Right lobe of liver (tissue), 6 donors: ENCODE results near the gene MYL12A. TPM values are rescaled to one million over a fixed set of nuclear protein-coding genes. Genes with fewer than 3 reads are reported as not detected.
A peak's percentile ranks its signal among the peaks of the same experiment; 100 is the strongest.
"Not testable (repeated sequence)": the region's sequence is repeated elsewhere in the genome, so short reads cannot be mapped to it uniquely, and the experiment has no call there.

Experiments used
- ATAC-seq, 4 donors: fragments of 200-7000 bp; cut with Tn5 transposase; one replicate each; pipeline ENCODE4 v1.9.1; 2020; ENCODE audit warnings: mild to moderate bottlenecking in 4 of 4, moderate library complexity in 4 of 4
- DNase-seq, 3 donors: peaks; one replicate each; pipeline ENCODE4 v3.0.0-alpha.2; 2020
- H3K27ac ChIP-seq, 3 donors: fragments of 200-600 bp; one replicate each; pipeline ENCODE4 v1.8.0; 2022
- H3K27me3 ChIP-seq, 2 donors: fragments of 200-600 bp; one replicate each; pipeline ENCODE4 v1.8.0; 2022
- H3K36me3 ChIP-seq, 4 donors: fragments of 200-600 bp; sonication (generic) in 1 of 4; one replicate each; pipeline versions ENCODE4 v1.5.1 to v1.8.0; 2017 to 2022; ENCODE audit warnings: control low read depth in 1 of 4
- H3K4me1 ChIP-seq, 4 donors: fragments of 200-600 bp; sonication (generic) in 1 of 4; one replicate each; pipeline versions ENCODE4 v1.5.1 to v1.8.0; 2017 to 2022; ENCODE audit warnings: control low read depth in 1 of 4
- H3K4me3 ChIP-seq, 3 donors: fragments of 200-600 bp; one replicate each; pipeline ENCODE4 v1.8.0; 2022
- H3K9me3 ChIP-seq, 4 donors: fragments of 200-600 bp; sonication (generic) in 1 of 4; one replicate each; pipeline versions ENCODE4 v1.5.1 to v1.8.0; 2017 to 2022; ENCODE audit warnings: control low read depth in 1 of 4
- POLR2A ChIP-seq: fragments of 450-650 bp; IDR thresholded peaks from one replicate; pipeline ENCODE4 v1.6.1; 2017; ENCODE audit warnings: antibody characterized with exemption, mild to moderate bottlenecking
- WGBS: methylation state at CpG from one replicate; pipeline ENCODE4 v1.1.6; 2018; ENCODE audit warnings: low coverage, low lambda C conversion rate; ENCODE audit not compliant: insufficient coverage; ENCODE audit errors: missing lambda C conversion rate; 5-methylcytosine and 5-hydroxymethylcytosine counted together
- intact Hi-C, 2 donors: fragments of 100-400 bp; cut with DNase I; formaldehyde crosslinking; loops; one replicate each; pipeline versions ENCODE4 v1.11.2 to v1.14.1; 2022
- total RNA-seq, 6 experiments: library from RNA; depleted of rRNA in 2 of 6; stranded (reverse); fragments of >200 nt in 2 of 6; fragmentation: NEBNext Ultra II Directional in 3 of 6; extraction: Animal tissue kit (Norgen Biotek cat#: 25700) in 3 of 6; gene quantifications; one replicate each; pipeline versions ENCODE4 v1.1.0 to v1.2.4, GENCODE V29; 2016 to 2023
- TF ChIP-seq, protein P1 (sequence below), 4 donors: fragments of 200-600 bp in 3 of 4; fragments of 450-650 bp in 1 of 4; IDR thresholded peaks; one replicate each; pipeline versions ENCODE4 v1.5.1 to v1.8.0; 2016 to 2022; ENCODE audit warnings: antibody characterized with exemption in 4 of 4, mild to moderate bottlenecking in 2 of 4
- donor health status: DM: no; HTN: yes; CAD: no.
- donor health status: DM: no; HTN: no; CAD: no.
- donor health status: DM: no; HTN: no; CAD: no.
- donor health status: DM: no; HTN: yes; CAD: no.
- donor health status: DM: no; HTN: yes; CAD: no.

MYL12A gene
- total RNA-seq, 6 experiments from 2014 or later: 82.1 to 309 (median 225) TPM

DNA sequence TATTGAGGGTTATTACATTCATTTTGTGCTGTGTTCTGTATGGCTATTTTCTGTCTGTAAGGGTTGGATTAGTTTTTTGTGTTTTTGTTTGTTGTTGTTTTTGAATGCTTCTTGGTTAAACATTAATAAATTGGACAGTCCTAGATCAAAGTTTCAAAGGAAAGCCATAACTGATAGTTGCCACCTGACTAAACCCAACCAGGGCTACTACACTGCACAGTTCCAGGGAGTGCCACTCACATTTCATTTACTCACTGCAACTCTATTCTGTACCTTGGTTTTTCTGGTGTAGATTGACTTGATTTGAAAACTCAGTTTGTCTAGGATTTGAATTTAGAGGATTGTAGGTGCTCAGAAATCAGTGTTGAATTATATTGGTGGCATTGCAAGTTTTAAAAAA lies 20.7 kb downstream of the MYL12A start:
- DNase-seq: no peak
- Histone ChIP-seq H3K4me1 (peaks cover 0 to 73% (median 19%) of the 10 kb centered on the region in 4 donors), H3K4me3 (no peak overlapping the region), H3K9me3 (no peaks in the 10 kb centered on the region), H3K27me3 (no peaks in the 10 kb centered on the region), H3K36me3 (peaks cover 0 to 7% (median 3%) of the 10 kb centered on the region in 4 donors), H3K27ac (peak overlapping the region in 1 of 3 donors; percentile 18)
- ATAC-seq: peak; percentile 34 to 72 (median 64)
- intact Hi-C loops: no loop called here
- TF ChIP-seq, protein P1, sequence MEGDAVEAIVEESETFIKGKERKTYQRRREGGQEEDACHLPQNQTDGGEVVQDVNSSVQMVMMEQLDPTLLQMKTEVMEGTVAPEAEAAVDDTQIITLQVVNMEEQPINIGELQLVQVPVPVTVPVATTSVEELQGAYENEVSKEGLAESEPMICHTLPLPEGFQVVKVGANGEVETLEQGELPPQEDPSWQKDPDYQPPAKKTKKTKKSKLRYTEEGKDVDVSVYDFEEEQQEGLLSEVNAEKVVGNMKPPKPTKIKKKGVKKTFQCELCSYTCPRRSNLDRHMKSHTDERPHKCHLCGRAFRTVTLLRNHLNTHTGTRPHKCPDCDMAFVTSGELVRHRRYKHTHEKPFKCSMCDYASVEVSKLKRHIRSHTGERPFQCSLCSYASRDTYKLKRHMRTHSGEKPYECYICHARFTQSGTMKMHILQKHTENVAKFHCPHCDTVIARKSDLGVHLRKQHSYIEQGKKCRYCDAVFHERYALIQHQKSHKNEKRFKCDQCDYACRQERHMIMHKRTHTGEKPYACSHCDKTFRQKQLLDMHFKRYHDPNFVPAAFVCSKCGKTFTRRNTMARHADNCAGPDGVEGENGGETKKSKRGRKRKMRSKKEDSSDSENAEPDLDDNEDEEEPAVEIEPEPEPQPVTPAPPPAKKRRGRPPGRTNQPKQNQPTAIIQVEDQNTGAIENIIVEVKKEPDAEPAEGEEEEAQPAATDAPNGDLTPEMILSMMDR (IDR thresholded peaks at IDR 0.05): no peak
- TF ChIP-seq POLR2A: no peak

- H3K4me1 ChIP-seq: peaks cover 0 to 62% (median 19%) of the 10 kb centered on the region in 4 donors
- intact Hi-C loops: no loop called here
- no peak for DNase-seq
- no peaks in the 10 kb centered on the region for H3K27me3 ChIP-seq
- no peaks in the 10 kb centered on the region for H3K9me3 ChIP-seq
- TF ChIP-seq, protein P1 (IDR thresholded peaks at IDR 0.05): no peak
- TF ChIP-seq POLR2A: no peak
- 66% methylated on average over 4 of the region's 4 CpGs for WGBS
- no peak for ATAC-seq
- peaks cover 0 to 17% (median 7%) of the 10 kb centered on the region in 4 donors for H3K36me3 ChIP-seq
- H3K27ac ChIP-seq: peak overlapping the region in 1 of 3 donors; percentile 18
- no peak overlapping the region for H3K4me3 ChIP-seq
These were observed 21.8 kb downstream of the MYL12A start for GRCh38 chr18:3269241-3269913.

DNA sequence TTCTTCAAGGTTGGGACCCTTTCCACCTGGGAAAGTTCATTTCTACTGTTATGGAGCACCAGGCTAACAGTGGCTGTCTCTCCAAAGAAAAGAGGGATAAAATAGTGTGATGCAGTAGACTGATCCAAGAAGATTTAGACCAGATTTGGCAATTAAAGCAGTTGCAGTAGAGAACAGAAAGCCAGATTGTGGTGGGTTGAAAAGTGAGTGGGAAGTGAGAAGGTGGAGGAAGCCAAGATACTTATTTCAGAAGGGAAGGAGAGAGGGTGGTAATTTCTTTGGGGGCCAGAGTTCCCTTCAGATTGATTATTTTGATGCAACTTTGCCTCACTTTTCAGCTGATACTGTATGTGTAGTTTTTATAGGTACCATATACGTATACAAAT lies 22.3 kb downstream of the MYL12A start:
- whole genome bisulfite sequencing: 86% methylated on average over 1 of the region's 1 CpG
- no peak overlapping the region for H3K4me3 ChIP-seq
- H3K27me3 ChIP-seq: no peaks in the 10 kb centered on the region
- TF ChIP-seq, protein P1 (IDR thresholded peaks at IDR 0.05): no peak
- no peak for TF ChIP-seq POLR2A
- DNase-seq (no peak), ATAC-seq (no peak)
- H3K9me3 ChIP-seq: no peaks in the 10 kb centered on the region
- H3K36me3 ChIP-seq: peaks cover 0 to 22% (median 10%) of the 10 kb centered on the region in 4 donors
- no peak overlapping the region for H3K27ac ChIP-seq
- H3K4me1 ChIP-seq: peaks cover 0 to 57% (median 19%) of the 10 kb centered on the region in 4 donors
- intact Hi-C loops: no loop called here

GRCh38 chr18:3273042-3273441 lies 25.4 kb downstream of the MYL12A start:
- Histone ChIP-seq H3K36me3 (peaks cover 0 to 53% (median 17%) of the 10 kb centered on the region in 4 donors), H3K9me3 (no peaks in the 10 kb centered on the region), H3K27me3 (no peaks in the 10 kb centered on the region), H3K4me1 (peaks cover 0 to 31% (median 9%) of the 10 kb centered on the region in 4 donors), H3K4me3 (no peak overlapping the region), H3K27ac (no peak overlapping the region)
- 51% methylated on average over 3 of the region's 3 CpGs for WGBS
- no peak for TF ChIP-seq POLR2A
- TF ChIP-seq, protein P1 (IDR thresholded peaks at IDR 0.05): no peak
- ATAC-seq (no peak), DNase-seq (no peak)
- intact Hi-C loops: no loop called here

DNA sequence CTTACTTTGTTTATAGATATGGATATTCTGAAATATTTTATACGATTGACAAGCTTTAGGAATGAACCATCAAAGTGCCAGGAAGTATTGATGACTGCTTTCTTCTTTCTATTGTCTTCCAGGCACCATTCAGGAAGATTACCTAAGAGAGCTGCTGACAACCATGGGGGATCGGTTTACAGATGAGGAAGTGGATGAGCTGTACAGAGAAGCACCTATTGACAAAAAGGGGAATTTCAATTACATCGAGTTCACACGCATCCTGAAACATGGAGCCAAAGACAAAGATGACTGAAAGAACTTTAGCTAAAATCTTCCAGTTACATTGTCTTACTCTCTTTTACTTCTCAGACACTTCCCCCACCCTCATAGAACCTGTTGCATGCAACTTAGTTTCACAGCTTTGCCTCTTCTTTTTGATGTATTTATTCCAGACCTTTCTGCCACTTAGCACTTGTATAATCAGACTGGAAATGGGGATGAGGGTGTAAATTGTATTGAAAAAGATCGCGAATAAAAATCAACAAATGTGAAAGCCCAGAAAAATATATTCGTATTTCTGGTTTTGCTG lies 30.1 kb downstream of the MYL12A start:
- DNase-seq, intact Hi-C loops, H3K4me1 ChIP-seq, H3K4me3 ChIP-seq, H3K9me3 ChIP-seq, H3K27me3 ChIP-seq, H3K27ac ChIP-seq, ATAC-seq: not testable (repeated sequence)
- H3K36me3 ChIP-seq: peaks cover 0 to 56% (median 19%) of the 10 kb centered on the region in 4 donors
- WGBS: 69% methylated on average over 7 of the region's 7 CpGs
